GM23338 (cell line): Measurements from ENCODE around the gene SLC25A22. TPM values are rescaled to one million over a fixed set of nuclear protein-coding genes. Genes with fewer than 3 reads are reported as not detected.
A peak's percentile ranks its signal among the peaks of the same experiment; 100 is the strongest.

Experiments used
- ATAC-seq: fragments of 200-7000 bp; cut with Tn5 transposase; 3 replicates; pipeline ENCODE4 v1.9.1; 2020
- DNase-seq: peaks from one replicate; pipeline ENCODE4 v3.0.0-alpha.2; 2015; ENCODE audit warnings: low spot score
- H2AFZ ChIP-seq: fragments of 200-600 bp; sonication (generic); 2 replicates; pipeline ENCODE4 v1.8.0; 2016; ENCODE audit warnings: antibody characterized with exemption, mild to moderate bottlenecking, moderate library complexity
- H3F3A ChIP-seq: fragments of 200-600 bp; sonication (generic); replicated peaks from 2 replicates; pipeline ENCODE4 v1.8.0; 2017; ENCODE audit warnings: antibody characterized with exemption, mixed run types, low read depth
- H3K27ac ChIP-seq: fragments of 200-600 bp; sonication (generic); 2 replicates; pipeline ENCODE4 v1.6.1; 2016; ENCODE audit warnings: low read depth
- H3K27me3 ChIP-seq: fragments of 200-600 bp; sonication (generic); 2 replicates; pipeline ENCODE4 v1.8.0; 2016; ENCODE audit warnings: mild to moderate bottlenecking, mixed run types, moderate library complexity; ENCODE audit not compliant: insufficient read depth
- H3K36me3 ChIP-seq: fragments of 200-600 bp; sonication (generic); 2 replicates; pipeline ENCODE4 v1.8.0; 2016; ENCODE audit warnings: mild to moderate bottlenecking; ENCODE audit not compliant: insufficient read depth
- H3K4me1 ChIP-seq: fragments of 200-600 bp; sonication (generic); 2 replicates; pipeline ENCODE4 v1.8.0; 2016; ENCODE audit warnings: mild to moderate bottlenecking, moderate library complexity; ENCODE audit not compliant: insufficient read depth
- H3K4me2 ChIP-seq: fragments of 200-600 bp; sonication (generic); 2 replicates; pipeline ENCODE4 v1.7.1; 2017; ENCODE audit warnings: mixed run types
- H3K4me3 ChIP-seq: fragments of 200-600 bp; sonication (generic); 2 replicates; pipeline ENCODE4 v1.6.1; 2016; ENCODE audit warnings: mixed run types
- H3K79me2 ChIP-seq: fragments of 200-600 bp; sonication (generic); replicated peaks from 2 replicates; pipeline ENCODE4 v1.8.0; 2017; ENCODE audit warnings: mild to moderate bottlenecking; ENCODE audit not compliant: insufficient read depth
- H3K9me2 ChIP-seq: fragments of 200-600 bp; sonication (generic); 2 replicates; pipeline ENCODE4 v1.8.0; 2017; ENCODE audit not compliant: insufficient read depth
- H4K20me1 ChIP-seq: fragments of 200-600 bp; sonication (generic); replicated peaks from 2 replicates; pipeline ENCODE4 v1.8.0; 2017; ENCODE audit warnings: mild to moderate bottlenecking; ENCODE audit not compliant: insufficient read depth
- H3K27ac Mint-ChIP-seq: 2 replicates; pipeline ENCODE4 v1.8.0; 2020; ENCODE audit warnings: inconsistent platforms, mild to moderate bottlenecking, moderate library complexity, mixed read lengths
- H3K27me3 Mint-ChIP-seq: 3 replicates; pipeline ENCODE4 v1.8.0; 2022; ENCODE audit warnings: low read depth, mild to moderate bottlenecking, moderate library complexity, mixed read lengths, inconsistent platforms; ENCODE audit not compliant: insufficient read depth, poor library complexity
- H3K36me3 Mint-ChIP-seq: 3 replicates; pipeline ENCODE4 v1.8.0; 2021; ENCODE audit warnings: low read depth, mild to moderate bottlenecking, inconsistent platforms, moderate library complexity, mixed read lengths
- H3K4me1 Mint-ChIP-seq: 3 replicates; pipeline ENCODE4 v1.8.0; 2020; ENCODE audit warnings: mild to moderate bottlenecking, inconsistent platforms, mixed read lengths
- H3K4me3 Mint-ChIP-seq: 3 replicates; pipeline ENCODE4 v1.8.0; 2021; ENCODE audit warnings: moderate library complexity, mild to moderate bottlenecking, inconsistent platforms, mixed read lengths
- H3K9me3 Mint-ChIP-seq: 3 replicates; pipeline ENCODE4 v1.8.0; 2020; ENCODE audit warnings: moderate library complexity, mild to moderate bottlenecking, inconsistent platforms, mixed read lengths
- CREB1 ChIP-seq: fragments of 250-450 bp; sonication (Bioruptor Pico); IDR thresholded peaks from 2 replicates; pipeline ENCODE4 v1.5.0; 2020; ENCODE audit warnings: low read depth, mild to moderate bottlenecking, moderate library complexity
- EZH2 ChIP-seq: fragments of 200-600 bp; sonication (generic); IDR thresholded peaks from one replicate; pipeline ENCODE4 v1.8.0; 2017; ENCODE audit warnings: antibody characterized with exemption, mild to moderate bottlenecking, low read depth; ENCODE audit not compliant: unreplicated experiment
- EZH2phosphoT487 ChIP-seq: fragments of 200-600 bp; sonication (generic); IDR thresholded peaks from one replicate; pipeline ENCODE4 v1.8.1; 2018; ENCODE audit warnings: antibody characterized with exemption; ENCODE audit not compliant: unreplicated experiment
- JUNB ChIP-seq: IDR thresholded peaks from one replicate; pipeline ENCODE4 v1.6.1; 2016; ENCODE audit warnings: antibody characterized with exemption; ENCODE audit not compliant: unreplicated experiment
- NANOG ChIP-seq: IDR thresholded peaks from 2 replicates; pipeline ENCODE4 v1.6.1; 2016; ENCODE audit warnings: antibody characterized with exemption, borderline replicate concordance
- POLR2AphosphoS5 ChIP-seq: IDR thresholded peaks from 2 replicates; pipeline ENCODE4 v1.6.1; 2016; ENCODE audit warnings: antibody characterized with exemption, low read depth
- REST ChIP-seq: IDR thresholded peaks from one replicate; pipeline ENCODE4 v1.6.1; 2018; ENCODE audit warnings: antibody characterized with exemption; ENCODE audit not compliant: unreplicated experiment
- ZNF331 ChIP-seq: fragments of 250-450 bp; sonication (Bioruptor Pico); IDR thresholded peaks from 2 replicates; pipeline ENCODE4 v1.5.0; 2020; ENCODE audit warnings: low read depth, mild to moderate bottlenecking, moderate library complexity
- polyA plus RNA-seq: library from polyadenylated mRNA; unstranded; fragments of >200 nt; fragmentation: Nextera tagmentation; extraction: Ambion mirVana; gene quantifications from 2 replicates; pipeline ENCODE4 v1.2.1, GENCODE V29; 2016
- total RNA-seq: library from RNA; depleted of rRNA; stranded (reverse); fragments of >200 nt; shearing (Covaris generic); gene quantifications from 2 replicates; pipeline ENCODE4 v1.2.3, GENCODE V29; 2014
- TF ChIP-seq, protein P1 (sequence below): IDR thresholded peaks from 2 replicates; pipeline ENCODE4 v1.6.1; 2016; ENCODE audit warnings: antibody characterized with exemption
- TF ChIP-seq, protein P2 (sequence below): fragments of 250-450 bp; sonication (Bioruptor Pico); IDR thresholded peaks from 2 replicates; pipeline ENCODE4 v1.5.0; 2020; ENCODE audit warnings: mild to moderate bottlenecking, moderate library complexity

SLC25A22 gene
- total and polyA plus RNA-seq, 2 experiments from 2014 or later: 21.0 to 46.4 TPM

DNA sequence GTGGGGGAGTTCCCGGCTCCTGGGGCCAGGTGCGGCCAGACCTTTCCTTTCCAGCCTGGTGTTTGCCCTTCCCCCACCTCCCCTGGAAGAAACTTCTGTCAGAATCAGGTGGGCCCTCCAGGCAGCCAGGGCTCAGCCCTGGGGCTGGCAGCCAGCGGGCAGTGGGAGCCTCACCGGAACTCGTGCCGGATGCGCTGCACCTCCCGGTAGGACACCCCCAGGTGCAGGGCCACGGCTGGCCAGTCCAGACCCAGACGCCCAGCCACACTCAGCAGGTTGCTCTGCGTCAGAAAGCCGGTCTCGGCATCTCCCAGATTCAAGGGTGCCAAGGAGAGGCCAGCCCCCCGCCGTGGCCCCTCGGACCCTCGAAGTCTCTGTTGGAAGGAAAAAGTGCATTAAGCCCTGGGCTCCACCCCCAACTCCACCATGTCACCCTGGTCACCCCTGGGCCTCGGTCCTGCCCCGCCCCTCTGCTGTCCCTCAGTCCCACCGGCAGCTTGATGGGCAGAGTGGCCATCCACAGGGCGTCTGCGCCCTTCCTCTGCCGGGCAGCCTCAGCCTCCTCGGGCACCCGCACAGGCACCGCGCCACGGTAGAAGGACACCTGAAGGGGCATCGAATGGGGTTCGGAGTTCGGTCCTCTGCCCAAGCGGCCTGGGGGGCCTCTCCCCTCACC, 1.7 kb upstream of the SLC25A22 start (continued):
- no peak for TF ChIP-seq EZH2
- TF ChIP-seq, protein P1, sequence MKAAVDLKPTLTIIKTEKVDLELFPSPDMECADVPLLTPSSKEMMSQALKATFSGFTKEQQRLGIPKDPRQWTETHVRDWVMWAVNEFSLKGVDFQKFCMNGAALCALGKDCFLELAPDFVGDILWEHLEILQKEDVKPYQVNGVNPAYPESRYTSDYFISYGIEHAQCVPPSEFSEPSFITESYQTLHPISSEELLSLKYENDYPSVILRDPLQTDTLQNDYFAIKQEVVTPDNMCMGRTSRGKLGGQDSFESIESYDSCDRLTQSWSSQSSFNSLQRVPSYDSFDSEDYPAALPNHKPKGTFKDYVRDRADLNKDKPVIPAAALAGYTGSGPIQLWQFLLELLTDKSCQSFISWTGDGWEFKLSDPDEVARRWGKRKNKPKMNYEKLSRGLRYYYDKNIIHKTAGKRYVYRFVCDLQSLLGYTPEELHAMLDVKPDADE: no peak
- no peak for TF ChIP-seq EZH2phosphoT487

GRCh38 chr11:797296-798092, 587 bp downstream of the SLC25A22 start:
- H3K4me3 ChIP-seq: peak overlapping the region; percentile 86
- peaks cover 8% of the 10 kb centered on the region; the same call in 1 of the 2 replicates for H3K4me1 ChIP-seq
- no peak overlapping the region for H3K27ac Mint-ChIP-seq
- ATAC-seq: peak; percentile 49
- H3K4me1 Mint-ChIP-seq: peaks cover 16% of the 10 kb centered on the region; the same call in 2 of the 3 replicates
- peak overlapping the region; percentile 81 for H3K4me3 Mint-ChIP-seq
- H3K9me3 Mint-ChIP-seq: no peaks in the 10 kb centered on the region
- no peaks in the 10 kb centered on the region for H3K9me2 ChIP-seq
- peak overlapping the region; percentile 69; the same call in 1 of the 2 replicates for H3K27ac ChIP-seq
- DNase-seq: peak; percentile 76
- no peaks in the 10 kb centered on the region for H3K27me3 ChIP-seq
- peak overlapping the region; percentile 95 for H3K4me2 ChIP-seq
- no peaks in the 10 kb centered on the region for H4K20me1 ChIP-seq
- H3K36me3 ChIP-seq: no peaks in the 10 kb centered on the region
- peak overlapping the region; percentile 52; the same call in 1 of the 2 replicates for H2AFZ ChIP-seq
- peaks cover 6% of the 10 kb centered on the region; the same call in 1 of the 3 replicates for H3K36me3 Mint-ChIP-seq
- peaks cover 14% of the 10 kb centered on the region for H3F3A ChIP-seq
- no peaks in the 10 kb centered on the region; the same call in 1 of the 2 replicates for H3K79me2 ChIP-seq
- peaks cover 5% of the 10 kb centered on the region for H3K27me3 Mint-ChIP-seq
- TF ChIP-seq EZH2phosphoT487: no peak
- no peak for TF ChIP-seq EZH2
- no peak for TF ChIP-seq NANOG
- no peak for TF ChIP-seq CREB1 (CRISPR knock-in tag)
- TF ChIP-seq ZNF331 (CRISPR knock-in tag): no peak
- no peak for TF ChIP-seq REST
- TF ChIP-seq, protein P2, sequence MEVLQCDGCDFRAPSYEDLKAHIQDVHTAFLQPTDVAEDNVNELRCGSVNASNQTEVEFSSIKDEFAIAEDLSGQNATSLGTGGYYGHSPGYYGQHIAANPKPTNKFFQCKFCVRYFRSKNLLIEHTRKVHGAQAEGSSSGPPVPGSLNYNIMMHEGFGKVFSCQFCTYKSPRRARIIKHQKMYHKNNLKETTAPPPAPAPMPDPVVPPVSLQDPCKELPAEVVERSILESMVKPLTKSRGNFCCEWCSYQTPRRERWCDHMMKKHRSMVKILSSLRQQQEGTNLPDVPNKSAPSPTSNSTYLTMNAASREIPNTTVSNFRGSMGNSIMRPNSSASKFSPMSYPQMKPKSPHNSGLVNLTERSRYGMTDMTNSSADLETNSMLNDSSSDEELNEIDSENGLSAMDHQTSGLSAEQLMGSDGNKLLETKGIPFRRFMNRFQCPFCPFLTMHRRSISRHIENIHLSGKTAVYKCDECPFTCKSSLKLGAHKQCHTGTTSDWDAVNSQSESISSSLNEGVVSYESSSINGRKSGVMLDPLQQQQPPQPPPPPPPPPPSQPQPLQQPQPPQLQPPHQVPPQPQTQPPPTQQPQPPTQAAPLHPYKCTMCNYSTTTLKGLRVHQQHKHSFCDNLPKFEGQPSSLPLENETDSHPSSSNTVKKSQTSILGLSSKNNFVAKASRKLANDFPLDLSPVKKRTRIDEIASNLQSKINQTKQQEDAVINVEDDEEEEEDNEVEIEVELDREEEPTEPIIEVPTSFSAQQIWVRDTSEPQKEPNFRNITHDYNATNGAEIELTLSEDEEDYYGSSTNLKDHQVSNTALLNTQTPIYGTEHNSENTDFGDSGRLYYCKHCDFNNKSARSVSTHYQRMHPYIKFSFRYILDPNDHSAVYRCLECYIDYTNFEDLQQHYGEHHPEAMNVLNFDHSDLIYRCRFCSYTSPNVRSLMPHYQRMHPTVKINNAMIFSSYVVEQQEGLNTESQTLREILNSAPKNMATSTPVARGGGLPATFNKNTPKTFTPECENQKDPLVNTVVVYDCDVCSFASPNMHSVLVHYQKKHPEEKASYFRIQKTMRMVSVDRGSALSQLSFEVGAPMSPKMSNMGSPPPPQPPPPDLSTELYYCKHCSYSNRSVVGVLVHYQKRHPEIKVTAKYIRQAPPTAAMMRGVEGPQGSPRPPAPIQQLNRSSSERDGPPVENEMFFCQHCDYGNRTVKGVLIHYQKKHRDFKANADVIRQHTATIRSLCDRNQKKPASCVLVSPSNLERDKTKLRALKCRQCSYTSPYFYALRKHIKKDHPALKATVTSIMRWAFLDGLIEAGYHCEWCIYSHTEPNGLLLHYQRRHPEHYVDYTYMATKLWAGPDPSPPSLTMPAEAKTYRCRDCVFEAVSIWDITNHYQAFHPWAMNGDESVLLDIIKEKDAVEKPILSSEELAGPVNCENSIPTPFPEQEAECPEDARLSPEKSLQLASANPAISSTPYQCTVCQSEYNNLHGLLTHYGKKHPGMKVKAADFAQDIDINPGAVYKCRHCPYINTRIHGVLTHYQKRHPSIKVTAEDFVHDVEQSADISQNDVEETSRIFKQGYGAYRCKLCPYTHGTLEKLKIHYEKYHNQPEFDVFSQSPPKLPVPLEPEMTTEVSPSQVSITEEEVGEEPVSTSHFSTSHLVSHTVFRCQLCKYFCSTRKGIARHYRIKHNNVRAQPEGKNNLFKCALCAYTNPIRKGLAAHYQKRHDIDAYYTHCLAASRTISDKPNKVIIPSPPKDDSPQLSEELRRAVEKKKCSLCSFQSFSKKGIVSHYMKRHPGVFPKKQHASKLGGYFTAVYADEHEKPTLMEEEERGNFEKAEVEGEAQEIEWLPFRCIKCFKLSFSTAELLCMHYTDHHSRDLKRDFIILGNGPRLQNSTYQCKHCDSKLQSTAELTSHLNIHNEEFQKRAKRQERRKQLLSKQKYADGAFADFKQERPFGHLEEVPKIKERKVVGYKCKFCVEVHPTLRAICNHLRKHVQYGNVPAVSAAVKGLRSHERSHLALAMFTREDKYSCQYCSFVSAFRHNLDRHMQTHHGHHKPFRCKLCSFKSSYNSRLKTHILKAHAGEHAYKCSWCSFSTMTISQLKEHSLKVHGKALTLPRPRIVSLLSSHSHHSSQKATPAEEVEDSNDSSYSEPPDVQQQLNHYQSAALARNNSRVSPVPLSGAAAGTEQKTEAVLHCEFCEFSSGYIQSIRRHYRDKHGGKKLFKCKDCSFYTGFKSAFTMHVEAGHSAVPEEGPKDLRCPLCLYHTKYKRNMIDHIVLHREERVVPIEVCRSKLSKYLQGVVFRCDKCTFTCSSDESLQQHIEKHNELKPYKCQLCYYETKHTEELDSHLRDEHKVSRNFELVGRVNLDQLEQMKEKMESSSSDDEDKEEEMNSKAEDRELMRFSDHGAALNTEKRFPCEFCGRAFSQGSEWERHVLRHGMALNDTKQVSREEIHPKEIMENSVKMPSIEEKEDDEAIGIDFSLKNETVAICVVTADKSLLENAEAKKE (CRISPR knock-in tag): no peak
- no peak for TF ChIP-seq JUNB
- no peak; the same call in 1 of the 2 replicates for TF ChIP-seq POLR2AphosphoS5
- TF ChIP-seq, protein P1: no peak
